SK-N-SH treated with all-trans-retinoic acid at 6 μM for 48 hours (cell line): ENCODE data around the gene ERP27.

Experiments
- ATAC-seq: fragments of 200-7000 bp; cut with Tn5 transposase; 3 replicates; pipeline ENCODE4 v1.9.1; 2020; ENCODE audit warnings: mild to moderate bottlenecking, moderate library complexity
- ARNTL ChIP-seq: fragments of 450-650 bp; formaldehyde crosslinking; IDR thresholded peaks from 2 replicates; pipeline ENCODE4 v1.5.0; 2020; ENCODE audit warnings: low read depth, mild to moderate bottlenecking, moderate library complexity, borderline replicate concordance
- BACH2 ChIP-seq: fragments of 250-450 bp; sonication (Bioruptor Pico); IDR thresholded peaks from 2 replicates; pipeline ENCODE4 v1.9.0; 2021; ENCODE audit warnings: mild to moderate bottlenecking, borderline replicate concordance
- CSDC2 ChIP-seq: fragments of 250-450 bp; sonication (Bioruptor Pico); IDR thresholded peaks from 2 replicates; pipeline ENCODE4 v1.5.0; 2020; ENCODE audit warnings: mild to moderate bottlenecking, moderate library complexity
- ESRRG ChIP-seq: fragments of 250-450 bp; sonication (Bioruptor Pico); IDR thresholded peaks from 2 replicates; pipeline ENCODE4 v1.6.1; 2021; ENCODE audit warnings: mild to moderate bottlenecking
- GLIS3 ChIP-seq: fragments of 250-450 bp; sonication (Bioruptor Pico); IDR thresholded peaks from 2 replicates; pipeline ENCODE4 v1.5.0; 2020; ENCODE audit warnings: mild to moderate bottlenecking, moderate library complexity
- ISL1 ChIP-seq: fragments of 250-450 bp; sonication (Bioruptor Pico); IDR thresholded peaks from 2 replicates; pipeline ENCODE4 v2.1.2; 2022; ENCODE audit warnings: mild to moderate bottlenecking, moderate library complexity
- OSR1 ChIP-seq: fragments of 250-450 bp; sonication (Bioruptor Pico); IDR thresholded peaks from 2 replicates; pipeline ENCODE4 v1.8.0; 2022; ENCODE audit warnings: moderate library complexity, mild to moderate bottlenecking, inconsistent platforms
- PATZ1 ChIP-seq: fragments of 250-450 bp; sonication (Bioruptor Pico); IDR thresholded peaks from 2 replicates; pipeline ENCODE4 v1.8.0; 2020; ENCODE audit warnings: mild to moderate bottlenecking, moderate library complexity, borderline replicate concordance
- PPARA ChIP-seq: fragments of 250-450 bp; sonication (Bioruptor Pico); IDR thresholded peaks from 2 replicates; pipeline ENCODE4 v1.5.0; 2020; ENCODE audit warnings: mild to moderate bottlenecking, borderline replicate concordance
- RARB ChIP-seq: fragments of 250-450 bp; sonication (Bioruptor Pico); IDR thresholded peaks from 2 replicates; pipeline ENCODE4 v1.8.0; 2021; ENCODE audit warnings: mild to moderate bottlenecking, moderate library complexity
- SNAI2 ChIP-seq: fragments of 250-450 bp; sonication (Bioruptor Pico); IDR thresholded peaks from 2 replicates; pipeline ENCODE4 v1.5.0; 2020; ENCODE audit warnings: mild to moderate bottlenecking, moderate library complexity
- TCF4 ChIP-seq: fragments of 250-450 bp; sonication (Bioruptor Pico); IDR thresholded peaks from 2 replicates; pipeline ENCODE4 v1.8.0; 2021; ENCODE audit warnings: mild to moderate bottlenecking, moderate library complexity, borderline replicate concordance
- TOX ChIP-seq: fragments of 250-450 bp; sonication (Bioruptor Pico); IDR thresholded peaks from 2 replicates; pipeline ENCODE4 v1.8.0; 2021; ENCODE audit warnings: mild to moderate bottlenecking, moderate library complexity, borderline replicate concordance
- TSHZ2 ChIP-seq: fragments of 250-450 bp; sonication (Bioruptor Pico); IDR thresholded peaks from 2 replicates; pipeline ENCODE4 v1.5.0; 2020; ENCODE audit warnings: mild to moderate bottlenecking, moderate library complexity
- ZC3H10 ChIP-seq: fragments of 250-450 bp; sonication (Bioruptor Pico); IDR thresholded peaks from 2 replicates; pipeline ENCODE4 v1.5.1; 2021; ENCODE audit warnings: mild to moderate bottlenecking, moderate library complexity
- ZFP30 ChIP-seq: fragments of 450-650 bp; formaldehyde crosslinking; IDR thresholded peaks from 2 replicates; pipeline ENCODE4 v1.5.0; 2022; ENCODE audit warnings: mild to moderate bottlenecking, moderate library complexity
- ZNF565 ChIP-seq: fragments of 450-650 bp; formaldehyde crosslinking; conservative IDR thresholded peaks from 2 replicates; pipeline ENCODE4 v1.5.0; 2020; ENCODE audit warnings: low read depth, mild to moderate bottlenecking, moderate library complexity
- ZNF70 ChIP-seq: fragments of 450-650 bp; formaldehyde crosslinking; IDR thresholded peaks from 2 replicates; pipeline ENCODE4 v1.5.0; 2020; ENCODE audit warnings: mild to moderate bottlenecking, moderate library complexity
- ZNF8 ChIP-seq: fragments of 450-650 bp; formaldehyde crosslinking; IDR thresholded peaks from 2 replicates; pipeline ENCODE4 v1.5.0; 2020; ENCODE audit warnings: mild to moderate bottlenecking, moderate library complexity
- TF ChIP-seq, protein P1 (sequence below): fragments of 250-450 bp; sonication (Bioruptor Pico); IDR thresholded peaks from 2 replicates; pipeline ENCODE4 v1.8.0; 2021; ENCODE audit warnings: low read depth, mild to moderate bottlenecking, moderate library complexity, borderline replicate concordance
- TF ChIP-seq, protein P2 (sequence below): fragments of 250-450 bp; sonication (Bioruptor Pico); IDR thresholded peaks from 2 replicates; pipeline ENCODE4 v1.5.1; 2020; ENCODE audit warnings: low read depth, mild to moderate bottlenecking, moderate library complexity

ERP27 gene

DNA sequence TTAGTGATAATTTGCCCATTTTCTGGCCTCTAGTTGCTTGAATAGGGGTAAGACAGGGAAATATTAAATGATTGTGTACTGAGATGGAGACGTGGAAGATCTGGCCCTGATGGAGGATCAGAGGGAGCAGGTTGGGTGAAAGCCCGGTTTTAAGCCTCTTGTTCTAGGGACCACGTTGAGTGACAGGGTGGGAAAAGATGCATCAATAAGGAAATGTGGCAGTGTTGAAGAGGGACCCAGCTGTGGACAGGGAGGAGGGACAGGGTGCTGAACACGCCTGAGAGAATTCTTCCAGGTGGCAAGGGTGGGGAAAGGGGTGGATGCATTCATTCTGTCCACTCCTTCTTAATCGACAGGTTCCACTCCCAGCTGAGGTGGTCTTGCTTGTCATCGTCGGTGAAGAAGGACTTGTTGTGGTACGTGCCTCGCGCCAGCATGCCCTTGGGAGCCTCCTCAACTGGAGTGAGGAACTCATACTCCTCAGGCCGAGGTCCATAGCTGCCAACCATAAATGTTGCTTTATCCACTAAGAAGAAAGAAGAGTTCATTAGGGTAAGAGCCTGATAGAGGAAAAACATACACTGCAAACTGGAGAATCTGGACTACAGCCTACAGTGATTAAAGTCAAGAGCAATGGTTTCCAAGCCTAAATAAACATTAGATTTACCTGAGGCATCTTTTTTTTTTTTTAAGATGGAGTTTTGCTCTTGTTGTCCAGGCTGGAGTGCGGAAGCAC is 4.0 kb upstream of the ERP27 start:
- TF ChIP-seq BACH2 (CRISPR knock-in tag) (no peak), TCF4 (CRISPR knock-in tag) (no peak), ARNTL (CRISPR knock-in tag) (no peak), ESRRG (no peak), SNAI2 (CRISPR knock-in tag) (no peak), ZNF70 (CRISPR knock-in tag) (no peak), ZNF565 (CRISPR knock-in tag) (no peak), ISL1 (no peak), CSDC2 (CRISPR knock-in tag) (no peak), PPARA (CRISPR knock-in tag) (no peak), TOX (CRISPR knock-in tag) (no peak), ZNF8 (CRISPR knock-in tag) (no peak), OSR1 (CRISPR knock-in tag) (no peak), ZFP30 (CRISPR knock-in tag) (no peak), TSHZ2 (CRISPR knock-in tag) (no peak), PATZ1 (CRISPR knock-in tag) (no peak), ZC3H10 (CRISPR knock-in tag) (no peak)
- TF ChIP-seq, protein P1, sequence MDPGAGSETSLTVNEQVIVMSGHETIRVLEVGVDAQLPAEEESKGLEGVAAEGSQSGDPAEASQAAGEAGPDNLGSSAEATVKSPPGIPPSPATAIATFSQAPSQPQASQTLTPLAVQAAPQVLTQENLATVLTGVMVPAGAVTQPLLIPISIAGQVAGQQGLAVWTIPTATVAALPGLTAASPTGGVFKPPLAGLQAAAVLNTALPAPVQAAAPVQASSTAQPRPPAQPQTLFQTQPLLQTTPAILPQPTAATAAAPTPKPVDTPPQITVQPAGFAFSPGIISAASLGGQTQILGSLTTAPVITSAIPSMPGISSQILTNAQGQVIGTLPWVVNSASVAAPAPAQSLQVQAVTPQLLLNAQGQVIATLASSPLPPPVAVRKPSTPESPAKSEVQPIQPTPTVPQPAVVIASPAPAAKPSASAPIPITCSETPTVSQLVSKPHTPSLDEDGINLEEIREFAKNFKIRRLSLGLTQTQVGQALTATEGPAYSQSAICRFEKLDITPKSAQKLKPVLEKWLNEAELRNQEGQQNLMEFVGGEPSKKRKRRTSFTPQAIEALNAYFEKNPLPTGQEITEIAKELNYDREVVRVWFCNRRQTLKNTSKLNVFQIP (CRISPR knock-in tag) = no peak
- TF ChIP-seq, protein P2, sequence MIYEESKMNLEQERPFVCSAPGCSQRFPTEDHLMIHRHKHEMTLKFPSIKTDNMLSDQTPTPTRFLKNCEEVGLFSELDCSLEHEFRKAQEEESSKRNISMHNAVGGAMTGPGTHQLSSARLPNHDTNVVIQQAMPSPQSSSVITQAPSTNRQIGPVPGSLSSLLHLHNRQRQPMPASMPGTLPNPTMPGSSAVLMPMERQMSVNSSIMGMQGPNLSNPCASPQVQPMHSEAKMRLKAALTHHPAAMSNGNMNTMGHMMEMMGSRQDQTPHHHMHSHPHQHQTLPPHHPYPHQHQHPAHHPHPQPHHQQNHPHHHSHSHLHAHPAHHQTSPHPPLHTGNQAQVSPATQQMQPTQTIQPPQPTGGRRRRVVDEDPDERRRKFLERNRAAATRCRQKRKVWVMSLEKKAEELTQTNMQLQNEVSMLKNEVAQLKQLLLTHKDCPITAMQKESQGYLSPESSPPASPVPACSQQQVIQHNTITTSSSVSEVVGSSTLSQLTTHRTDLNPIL (CRISPR knock-in tag) = no peak
- ATAC-seq = no peak

DNA sequence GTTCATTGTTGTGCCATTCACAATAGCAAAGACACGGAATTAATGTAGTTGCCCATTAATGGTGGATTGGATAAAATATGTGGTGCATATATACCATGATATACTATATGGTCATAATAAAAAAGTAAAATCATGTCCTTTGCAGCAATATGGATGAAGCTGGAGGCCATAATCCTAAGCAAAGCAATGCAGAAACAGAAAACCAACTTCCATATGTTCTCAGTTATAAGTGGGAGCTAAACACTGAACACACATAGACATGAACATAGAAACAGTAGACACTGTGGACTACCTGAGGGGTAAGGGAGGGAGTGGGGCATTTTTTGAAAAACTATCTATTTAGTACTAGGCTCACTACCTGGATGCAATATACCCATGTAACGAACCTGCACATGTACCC is 3.0 kb upstream of the ERP27 start:
- TF ChIP-seq TCF4 (CRISPR knock-in tag) (no peak), ZNF70 (CRISPR knock-in tag) (no peak), ESRRG (no peak), ZFP30 (CRISPR knock-in tag) (no peak), BACH2 (CRISPR knock-in tag) (no peak), ARNTL (CRISPR knock-in tag) (no peak), CSDC2 (CRISPR knock-in tag) (no peak), ZC3H10 (CRISPR knock-in tag) (no peak), ZNF8 (CRISPR knock-in tag) (no peak), ISL1 (no peak), GLIS3 (CRISPR knock-in tag) (no peak), ZNF565 (CRISPR knock-in tag) (no peak), PPARA (CRISPR knock-in tag) (no peak), RARB (CRISPR knock-in tag) (no peak), TOX (CRISPR knock-in tag) (no peak), PATZ1 (CRISPR knock-in tag) (no peak), OSR1 (CRISPR knock-in tag) (no peak)
- ATAC-seq = no peak
